ENCODE measurements around the gene ZNF207. TPM values are rescaled to one million over a fixed set of nuclear protein-coding genes. Genes with fewer than 3 reads are reported as not detected.
A peak's percentile ranks its signal among the peaks of the same experiment; 100 is the strongest.

ZNF207 gene
- total and polyA plus RNA-seq, 2 of the 8 experiments (the other 6 are each of a cell fraction or from before 2014, with no cell fraction given): 268 to 286 TPM

- H3K79me1 ChIP-seq (ENCODE audit: low read depth, low read length): no peaks in the 10 kb centered on the region
- H2BK20ac ChIP-seq (ENCODE audit: low read length): peak overlapping the region; percentile 43; the same call in 1 of the 2 replicates
- no peaks in the 10 kb centered on the region for H3K79me2 ChIP-seq (ENCODE audit: control insufficient read depth in 1 of 2, insufficient read depth in 2 of 2, low read length in 2 of 2)
- 94% methylated on average over 10 of the region's 10 CpGs; no CpG with 5 or more reads in 1 of the 2 experiments for WGBS, 2 experiments (ENCODE audit: extremely low coverage in 1 of 2, insufficient coverage in 1 of 2, insufficient read length in 1 of 2, insufficient replicate concordance in 2 of 2, low coverage in 1 of 2, low lambda C conversion rate in 2 of 2, missing lambda C conversion rate in 1 of 2)
- no peak overlapping the region for H3K23ac ChIP-seq (ENCODE audit: insufficient read length)
- peak overlapping the region; percentile 15 for H3K4ac ChIP-seq (replicated peaks; ENCODE audit: insufficient read length, low read depth, low read length)
- H3K18ac ChIP-seq (ENCODE audit: extremely low read depth, low read length): no peak overlapping the region; the same call in 1 of the 2 replicates
- H2BK12ac ChIP-seq (ENCODE audit: low read depth, low read length): peak overlapping the region; percentile 82; the same call in 1 of the 2 replicates
- no peak overlapping the region for H3K56ac ChIP-seq (replicated peaks; ENCODE audit: insufficient read length, low read depth, low read length)
- ChIA-PET CTCF (ENCODE audit: partially characterized antibody) (interaction anchor here (0.8 to 13.3 kb wide), 9 partner anchors 10 to 121 kb away, joined by 3 to 170 read pairs (median 7); partner anchors contain the start of genes PSMD11 and RHBDL3), POLR2A (ENCODE audit: partially characterized antibody) (interaction anchor here (1.2 to 2.4 kb wide), 4 partner anchors 8 to 43 kb away, joined by 3 to 7 read pairs (median 4); no protein-coding TSS in a partner anchor)
- no peak overlapping the region for H2AK5ac ChIP-seq (ENCODE audit: low read depth, low read length)
- no peaks in the 10 kb centered on the region for H3K9me3 ChIP-seq (ENCODE audit: insufficient read depth in 2 of 2, low read depth in 1 of 2, low read length in 1 of 2)
- H3K27me3 ChIP-seq (replicated peaks in 1 of 4; ENCODE audit: control insufficient read depth in 3 of 4, extremely low read depth in 1 of 4, insufficient read depth in 3 of 4, low read length in 3 of 4): no peaks in the 10 kb centered on the region
- H2AFZ ChIP-seq (ENCODE audit: low read length): no peak overlapping the region
- FAIRE-seq: no peak
- no peak overlapping the region for H4K5ac ChIP-seq (ENCODE audit: insufficient read length, low read depth, low read length)
- no peak for DNase-seq (ENCODE audit: low read depth in 1 of 2, low spot score in 2 of 2)
- H3K9ac ChIP-seq (replicated peaks in 1 of 4; ENCODE audit: extremely low read depth in 1 of 4, low read depth in 3 of 4, low read length in 3 of 4): no peak overlapping the region
- no peak overlapping the region for H3K4me3 ChIP-seq (ENCODE audit: extremely low read depth in 1 of 4, insufficient read depth in 2 of 4, low read depth in 3 of 4, low read length in 4 of 4)
- no peak overlapping the region for H4K8ac ChIP-seq (ENCODE audit: extremely low read depth, insufficient read depth, low read length)
- H3K14ac ChIP-seq (ENCODE audit: insufficient read length): no peak overlapping the region
- no peak overlapping the region for H2BK120ac ChIP-seq (replicated peaks; ENCODE audit: low read depth, low read length)
- peak overlapping the region; percentile 37; the same call in 1 of the 2 replicates for H2BK5ac ChIP-seq (ENCODE audit: low read depth, low read length)
- H4K20me1 ChIP-seq (replicated peaks in 1 of 2; ENCODE audit: control insufficient read depth in 1 of 2, insufficient read depth in 2 of 2, low read length in 2 of 2): no peaks in the 10 kb centered on the region
- no peaks in the 10 kb centered on the region for H3K23me2 ChIP-seq (ENCODE audit: low read depth, low read length)
- peaks cover 0 to 13% (median 10%) of the 10 kb centered on the region in 4 experiments; a peak in 6 of 7 replicates for H3K4me1 ChIP-seq (replicated peaks in 1 of 4; ENCODE audit: control insufficient read depth in 3 of 4, insufficient read depth in 4 of 4, low read length in 3 of 4)
- H3K27ac ChIP-seq (ENCODE audit: low read depth, low read length): no peak overlapping the region
- no peak overlapping the region for H3K4me2 ChIP-seq (ENCODE audit: insufficient read depth in 1 of 2, low read depth in 2 of 2, low read length in 2 of 2)
- peak overlapping the region; percentile 62 for H4K91ac ChIP-seq (replicated peaks; ENCODE audit: insufficient read length, low read length)
- no peak overlapping the region for H2BK15ac ChIP-seq (ENCODE audit: low read length)
- H3K36me3 ChIP-seq (ENCODE audit: control insufficient read depth in 2 of 4, insufficient read depth in 4 of 4, low read length in 3 of 4): no peaks in the 10 kb centered on the region
- TF ChIP-seq PHF8 (conservative IDR thresholded peaks at IDR 0.05; ENCODE audit: low read depth, low read length) (no peak), KDM1A (IDR thresholded peaks at IDR 0.05; ENCODE audit: borderline replicate concordance, low read length) (no peak), TEAD4 (IDR thresholded peaks at IDR 0.05; ENCODE audit: low read depth, low read length) (no peak), HDAC2 (IDR thresholded peaks at IDR 0.05; ENCODE audit: borderline replicate concordance in 1 of 2, low read depth in 2 of 2, low read length in 2 of 2) (no peak), CHD1 (IDR thresholded peaks at IDR 0.05; ENCODE audit: low read depth, low read length) (no peak), SRF (IDR thresholded peaks at IDR 0.05; ENCODE audit: low read depth, low read length) (no peak), SAP30 (IDR thresholded peaks at IDR 0.05; ENCODE audit: insufficient read depth, insufficient replicate concordance, low read length) (no peak), EP300 (IDR thresholded peaks at IDR 0.05; ENCODE audit: borderline replicate concordance in 1 of 2, low read depth in 2 of 2, low read length in 2 of 2) (no peak), EGR1 (IDR thresholded peaks at IDR 0.05; ENCODE audit: borderline replicate concordance, low read depth, low read length) (no peak), ZNF274 (IDR thresholded peaks at IDR 0.05; ENCODE audit: borderline replicate concordance, extremely low read depth, low read length) (no peak), EZH2 (IDR thresholded peaks at IDR 0.05; ENCODE audit: low read depth, low read length, severe bottlenecking) (no peak), SIN3A (conservative IDR thresholded peaks at IDR 0.05 in 1 of 2, IDR thresholded peaks at IDR 0.05 in 1 of 2; ENCODE audit: low read depth in 1 of 2, low read length in 2 of 2) (no peak), RFX5 (IDR thresholded peaks at IDR 0.05; ENCODE audit: borderline replicate concordance, low read depth, low read length) (no peak)
These were observed 26.9 kb upstream of the ZNF207 start for GRCh38 chr17:32323046-32323445.
